Choroid plexus epithelial cell (primary cell): ENCODE measurements around the gene GNB1.

Source experiments
- DNase-seq: peaks from one replicate; pipeline ENCODE4 v3.0.0-alpha.2; 2010; ENCODE audit warnings: low read depth
- H3K4me3 ChIP-seq: 2 replicates; pipeline ENCODE4 v1.5.1; 2011; ENCODE audit warnings: low read depth, mild to moderate bottlenecking, control low read depth, low read length, moderate library complexity
- TF ChIP-seq, protein P1 (sequence below): conservative IDR thresholded peaks from 2 replicates; pipeline ENCODE4 v1.5.1; 2011; ENCODE audit warnings: low read depth, mild to moderate bottlenecking, control low read depth, inconsistent platforms, low read length, moderate library complexity

GNB1 gene

DNA sequence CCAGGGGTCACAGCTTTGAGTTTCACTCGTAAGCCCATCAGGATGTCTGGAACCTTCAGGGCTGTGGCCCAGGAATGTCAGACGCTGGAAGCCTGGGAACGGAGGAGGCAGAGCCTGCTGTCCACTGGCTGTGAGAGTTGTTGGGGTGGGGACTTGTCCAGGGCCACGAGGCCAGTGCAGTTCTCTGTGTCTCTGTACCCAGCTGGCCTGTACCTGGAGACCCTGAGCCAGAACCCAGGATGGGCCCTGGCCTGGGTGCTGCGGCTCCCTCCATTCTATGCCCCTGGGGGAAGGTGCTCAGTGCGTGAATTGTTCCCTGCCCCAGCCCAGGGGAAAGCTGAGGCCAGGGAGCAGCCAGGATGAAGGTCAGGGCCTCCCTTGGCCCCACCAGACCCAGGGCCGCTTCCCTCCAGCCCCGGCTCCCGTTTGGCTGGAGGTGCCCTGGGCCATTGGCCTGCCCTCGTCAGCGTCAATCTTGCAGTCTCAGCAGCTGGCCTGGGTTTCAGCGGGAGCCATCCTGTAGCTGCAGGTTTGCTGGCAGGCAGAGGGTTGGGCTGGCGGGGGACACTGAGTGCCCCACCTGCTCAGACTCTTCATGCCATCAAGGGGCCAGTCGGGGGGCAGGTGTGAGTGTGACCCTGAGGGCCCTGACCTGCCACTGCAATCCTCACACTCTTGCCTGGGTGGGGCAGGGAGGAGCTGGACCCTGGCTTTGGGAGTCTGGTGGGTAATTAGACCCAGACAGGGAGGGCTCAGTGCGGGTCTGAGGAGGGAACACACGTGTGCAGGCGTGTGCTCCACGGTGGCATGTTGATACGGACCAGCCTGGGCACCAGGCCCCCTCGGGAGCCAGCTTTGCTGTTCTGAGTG, 23.4 kb upstream of the GNB1 start:
- H3K4me3 ChIP-seq = no peak overlapping the region
- TF ChIP-seq, protein P1, sequence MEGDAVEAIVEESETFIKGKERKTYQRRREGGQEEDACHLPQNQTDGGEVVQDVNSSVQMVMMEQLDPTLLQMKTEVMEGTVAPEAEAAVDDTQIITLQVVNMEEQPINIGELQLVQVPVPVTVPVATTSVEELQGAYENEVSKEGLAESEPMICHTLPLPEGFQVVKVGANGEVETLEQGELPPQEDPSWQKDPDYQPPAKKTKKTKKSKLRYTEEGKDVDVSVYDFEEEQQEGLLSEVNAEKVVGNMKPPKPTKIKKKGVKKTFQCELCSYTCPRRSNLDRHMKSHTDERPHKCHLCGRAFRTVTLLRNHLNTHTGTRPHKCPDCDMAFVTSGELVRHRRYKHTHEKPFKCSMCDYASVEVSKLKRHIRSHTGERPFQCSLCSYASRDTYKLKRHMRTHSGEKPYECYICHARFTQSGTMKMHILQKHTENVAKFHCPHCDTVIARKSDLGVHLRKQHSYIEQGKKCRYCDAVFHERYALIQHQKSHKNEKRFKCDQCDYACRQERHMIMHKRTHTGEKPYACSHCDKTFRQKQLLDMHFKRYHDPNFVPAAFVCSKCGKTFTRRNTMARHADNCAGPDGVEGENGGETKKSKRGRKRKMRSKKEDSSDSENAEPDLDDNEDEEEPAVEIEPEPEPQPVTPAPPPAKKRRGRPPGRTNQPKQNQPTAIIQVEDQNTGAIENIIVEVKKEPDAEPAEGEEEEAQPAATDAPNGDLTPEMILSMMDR = no peak
- no peak for DNase-seq

DNA sequence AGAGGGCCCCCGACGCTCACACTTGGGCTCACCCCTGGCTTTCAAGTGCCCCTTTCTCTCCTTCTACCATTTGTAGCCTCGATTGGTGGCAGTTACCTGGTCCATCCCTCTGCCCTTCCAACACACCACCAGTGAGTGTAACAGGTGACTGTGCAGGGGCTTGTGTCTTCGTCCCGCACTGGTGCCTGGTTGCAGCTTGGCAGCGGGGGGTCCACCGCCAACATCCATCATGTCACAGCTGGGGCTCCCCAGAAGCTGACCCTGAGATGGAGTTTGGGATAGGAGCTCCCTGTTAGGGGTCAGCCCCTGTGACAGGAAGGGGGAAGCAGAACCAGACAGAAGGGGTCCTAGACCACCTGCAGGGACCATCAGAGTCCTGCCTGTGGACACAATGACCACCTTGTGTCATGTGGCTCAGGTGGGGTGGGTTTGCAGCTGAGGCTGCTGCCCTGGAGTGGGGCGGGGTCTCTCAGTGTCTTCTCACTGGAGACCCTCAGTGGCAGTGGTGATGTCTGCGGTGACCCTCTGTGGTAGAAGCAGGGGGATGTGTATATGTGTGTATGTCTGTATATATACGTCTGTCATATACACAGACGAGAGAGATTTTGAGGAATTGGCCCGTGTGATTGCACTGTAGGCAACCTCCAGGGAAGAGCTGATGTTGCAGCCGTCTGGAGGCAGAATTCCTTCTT, 20.6 kb upstream of the GNB1 start:
- H3K4me3 ChIP-seq = no peak overlapping the region
- TF ChIP-seq, protein P1 = no peak
- no peak for DNase-seq

DNA sequence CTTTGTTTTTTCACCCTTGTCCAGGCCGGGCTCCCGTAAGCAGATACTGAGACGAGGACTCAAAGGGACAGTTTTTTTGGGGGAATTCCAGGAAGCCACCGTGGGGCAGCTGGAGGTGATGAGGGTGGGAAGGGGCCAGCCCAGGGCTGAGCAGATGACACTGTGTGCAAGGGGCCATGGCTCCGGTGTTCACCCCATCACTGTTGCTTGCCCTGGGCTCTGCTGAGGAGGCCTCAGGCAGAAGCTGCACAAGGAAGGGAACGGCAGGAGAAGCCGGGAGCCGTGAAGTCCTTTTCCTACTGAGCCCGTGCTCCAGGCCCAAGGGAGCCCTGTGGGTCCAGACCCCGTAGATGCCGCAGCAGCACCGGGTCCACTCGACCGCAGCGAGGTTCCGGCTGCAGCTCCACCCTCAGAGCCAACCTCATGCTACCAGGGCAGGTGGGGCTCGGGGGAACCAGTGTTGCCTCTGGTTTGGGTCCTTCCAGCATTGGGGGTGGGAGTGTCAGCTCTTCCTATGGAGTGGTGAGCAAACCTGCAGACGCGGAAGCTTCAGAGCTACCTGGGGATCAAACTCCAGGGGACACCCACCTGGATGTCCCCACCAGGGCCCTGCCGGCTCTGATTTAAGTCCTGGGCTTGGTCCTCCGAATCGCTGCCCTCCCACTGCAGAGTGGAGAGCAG, 19.9 kb upstream of the GNB1 start:
- no peak overlapping the region for H3K4me3 ChIP-seq

DNA sequence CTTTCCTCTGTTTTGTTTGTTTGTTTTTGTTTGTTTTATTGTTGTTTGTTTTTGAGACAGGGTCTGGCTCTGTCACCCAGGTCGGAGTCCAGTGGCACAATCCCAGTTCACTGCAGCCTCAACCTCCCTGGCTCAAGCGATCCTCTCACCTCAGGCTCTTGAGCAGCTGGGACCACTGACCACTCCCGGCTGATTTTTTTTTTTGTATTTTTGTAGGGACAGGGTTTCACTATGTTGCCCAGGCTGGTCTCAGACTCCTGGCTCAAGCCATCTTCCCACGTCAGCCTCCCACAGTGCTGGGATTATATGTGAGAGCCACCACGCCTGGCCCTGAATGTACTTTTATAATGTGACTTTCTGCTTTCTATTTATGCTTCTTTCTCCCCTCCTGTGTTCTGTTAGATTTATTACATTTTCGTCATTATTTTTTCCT, 19.2 kb upstream of the GNB1 start:
- DNase-seq = no peak
- no peak overlapping the region for H3K4me3 ChIP-seq
- TF ChIP-seq, protein P1 = no peak

More for the DNA sequence above, 19.9 kb upstream of the GNB1 start:
- TF ChIP-seq, protein P1 = no peak
- no peak for DNase-seq

DNA sequence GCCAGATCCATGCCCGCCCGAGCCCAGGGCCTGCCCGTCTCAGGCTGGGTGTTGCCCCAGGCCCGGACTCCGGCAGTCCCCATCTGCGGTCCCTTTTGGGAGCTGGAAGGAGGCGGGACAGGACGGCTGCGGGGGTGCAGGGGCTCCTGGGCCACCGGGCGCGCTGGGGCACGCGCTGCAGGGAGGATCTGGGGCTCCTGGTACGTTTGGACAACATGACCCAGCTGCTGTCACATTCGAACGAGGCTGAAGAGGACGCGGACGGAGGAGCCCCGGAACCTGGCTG, 17.6 kb upstream of the GNB1 start:
- DNase-seq = no peak
- peak overlapping the region; percentile 70 for H3K4me3 ChIP-seq

DNA sequence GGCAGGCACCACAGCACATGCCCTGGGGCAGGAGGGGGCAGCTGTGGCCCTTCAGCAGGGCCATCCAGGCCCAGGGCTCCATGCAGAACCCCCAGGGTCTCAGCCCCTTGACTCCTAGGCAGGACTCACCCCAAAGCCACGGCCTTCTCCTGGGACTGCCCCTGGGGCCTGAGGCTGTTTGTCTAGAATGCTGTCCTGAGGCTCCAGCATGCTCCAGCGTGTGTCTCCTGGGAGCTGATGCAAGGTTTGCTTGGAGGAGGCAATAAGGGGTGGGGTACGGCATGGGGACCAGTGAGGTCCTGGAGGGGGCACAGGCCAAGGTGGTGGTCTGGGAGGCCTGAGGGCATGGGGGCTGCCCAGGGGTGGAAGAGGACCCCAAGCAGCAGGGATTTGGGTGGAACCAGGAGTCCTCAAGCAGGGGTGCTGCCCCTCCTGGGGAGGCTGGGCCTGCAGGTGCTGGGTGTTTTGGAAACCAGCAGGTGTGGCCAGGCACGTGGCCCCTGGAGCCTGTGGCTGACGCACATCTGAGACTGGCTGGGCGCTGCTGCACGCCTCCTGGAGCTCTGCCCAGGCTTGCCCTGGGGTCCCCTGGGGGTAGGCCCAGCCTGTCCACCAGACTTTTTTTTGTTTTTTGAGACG, 16.3 kb upstream of the GNB1 start:
- TF ChIP-seq, protein P1 = no peak
- no peak for DNase-seq
- no peak overlapping the region for H3K4me3 ChIP-seq

More for the DNA sequence above, 17.6 kb upstream of the GNB1 start:
- TF ChIP-seq, protein P1 = no peak
